IMR-90 (cell line): ENCODE results near the gene CD180. TPM values are rescaled to one million over a fixed set of nuclear protein-coding genes. Genes with fewer than 3 reads are reported as not detected.

ENCODE experiments used
- ATAC-seq: fragments of 200-7000 bp; cut with Tn5 transposase; 2 replicates; pipeline ENCODE4 v1.9.1; 2020; ENCODE audit warnings: low read depth, mild to moderate bottlenecking, moderate library complexity
- BruUV-seq: library from RNA; stranded (reverse); fragments of 400-500 nt; replicated peaks from 2 replicates; lab custom pipeline; 2021; lab: Mats Ljungman, UMichigan
- CTCF ChIA-PET: fragments of 300-600 bp; formaldehyde crosslinking; extraction: SDS; loops from one replicate; lab custom pipeline; 2021; ENCODE audit warnings: antibody characterized with exemption; lab: Yijun Ruan, JAX
- POLR2A ChIA-PET: fragments of 300-600 bp; sonication (Branson Sonifier 250); formaldehyde crosslinking; loops from one replicate; lab custom pipeline; 2022; ENCODE audit warnings: antibody characterized with exemption; ENCODE audit not compliant: unreplicated experiment; lab: Charles Lee
- DNase-seq: peaks from one replicate; pipeline ENCODE4 v3.0.0; 2013
- H2AFZ ChIP-seq: replicated peaks from 2 replicates; pipeline ENCODE3; 2013; ENCODE audit warnings: low read length, mild to moderate bottlenecking; ENCODE audit not compliant: poor library complexity
- H2AK5ac ChIP-seq: 2 replicates; pipeline ENCODE4 v1.6.1; 2013; ENCODE audit warnings: low read depth, low read length, inconsistent platforms
- H2AK9ac ChIP-seq: replicated peaks from 2 replicates; pipeline ENCODE3; 2013; ENCODE audit warnings: mild to moderate bottlenecking, low read depth, low read length, moderate library complexity; ENCODE audit not compliant: poor library complexity
- H2BK120ac ChIP-seq: 2 replicates; pipeline ENCODE4 v1.6.1; 2013; ENCODE audit warnings: low read depth, low read length, inconsistent platforms
- H2BK15ac ChIP-seq: 3 replicates; pipeline ENCODE4 v1.6.1; 2013; ENCODE audit warnings: low read depth, low read length, inconsistent platforms
- H2BK20ac ChIP-seq: 2 replicates; pipeline ENCODE4 v1.6.1; 2013; ENCODE audit warnings: low read depth, mild to moderate bottlenecking, inconsistent platforms, low read length, moderate library complexity
- H2BK5ac ChIP-seq: 2 replicates; pipeline ENCODE4 v1.6.1; 2013; ENCODE audit warnings: mild to moderate bottlenecking, low read depth, low read length, inconsistent platforms; ENCODE audit not compliant: poor library complexity, severe bottlenecking
- H3K14ac ChIP-seq: replicated peaks from 2 replicates; pipeline ENCODE4 v1.6.1; 2013; ENCODE audit warnings: low read depth, low read length, inconsistent platforms
- H3K18ac ChIP-seq: 2 replicates; pipeline ENCODE4 v1.6.1; 2013; ENCODE audit warnings: low read depth, low read length, control low read depth
- H3K23ac ChIP-seq: 2 replicates; pipeline ENCODE4 v1.6.1; 2013; ENCODE audit warnings: low read depth, low read length, inconsistent platforms
- H3K27ac ChIP-seq: 2 replicates; pipeline ENCODE4 v1.5.1; 2013; ENCODE audit warnings: mild to moderate bottlenecking, control low read depth, low read length; ENCODE audit not compliant: insufficient read depth
- H3K27me3 ChIP-seq: 2 replicates; pipeline ENCODE4 v1.6.1; 2013; ENCODE audit warnings: low read length; ENCODE audit not compliant: control insufficient read depth, insufficient read depth
- H3K36me3 ChIP-seq: 2 replicates; pipeline ENCODE4 v1.6.1; 2013; ENCODE audit warnings: low read length, mixed read lengths; ENCODE audit not compliant: control insufficient read depth, insufficient read depth
- H3K4ac ChIP-seq: 2 replicates; pipeline ENCODE4 v1.6.1; 2013; ENCODE audit warnings: low read depth, low read length, inconsistent platforms
- H3K4me1 ChIP-seq: 2 replicates; pipeline ENCODE4 v1.6.1; 2013; ENCODE audit warnings: low read length, mixed read lengths; ENCODE audit not compliant: control insufficient read depth, insufficient read depth
- H3K4me2 ChIP-seq: 2 replicates; pipeline ENCODE4 v1.6.1; 2013; ENCODE audit warnings: low read depth, mild to moderate bottlenecking, control low read depth, low read length, moderate library complexity
- H3K4me3 ChIP-seq: 2 replicates; pipeline ENCODE4 v1.5.1; 2013; ENCODE audit warnings: low read depth, mild to moderate bottlenecking, control low read depth, low read length, moderate library complexity; ENCODE audit not compliant: insufficient read depth
- H3K56ac ChIP-seq: 2 replicates; pipeline ENCODE4 v1.6.1; 2013; ENCODE audit warnings: low read length, inconsistent platforms; ENCODE audit not compliant: insufficient read depth; ENCODE audit errors: extremely low read depth
- H3K79me1 ChIP-seq, 2 experiments: 2 replicates each; pipeline ENCODE4 v1.6.1; 2013; ENCODE audit warnings: low read length in 2 of 2, inconsistent platforms in 1 of 2, low read depth in 1 of 2
- H3K9ac ChIP-seq: 2 replicates; pipeline ENCODE4 v1.6.1; 2013; ENCODE audit warnings: low read depth, low read length, control low read depth
- H3K9me1 ChIP-seq: 2 replicates; pipeline ENCODE4 v1.6.1; 2013; ENCODE audit warnings: low read length, inconsistent platforms; ENCODE audit not compliant: insufficient read depth
- H3K9me3 ChIP-seq: 2 replicates; pipeline ENCODE4 v1.6.1; 2013; ENCODE audit warnings: low read length; ENCODE audit not compliant: control insufficient read depth, insufficient read depth
- H4K20me1 ChIP-seq: 2 replicates; pipeline ENCODE4 v1.6.1; 2013; ENCODE audit warnings: low read length, inconsistent platforms; ENCODE audit not compliant: insufficient read depth
- H4K5ac ChIP-seq: 2 replicates; pipeline ENCODE4 v1.6.1; 2013; ENCODE audit warnings: mild to moderate bottlenecking, low read depth, low read length, control low read depth
- H4K8ac ChIP-seq, 2 experiments: 2 replicates each; pipeline ENCODE4 v1.6.1; 2013; ENCODE audit warnings: low read depth in 2 of 2, low read length in 2 of 2, control low read depth in 1 of 2, inconsistent platforms in 1 of 2
- H4K91ac ChIP-seq: 2 replicates; pipeline ENCODE4 v1.6.1; 2013; ENCODE audit warnings: low read depth, low read length, inconsistent platforms; ENCODE audit not compliant: insufficient read depth
- BHLHE40 ChIP-seq: fragments of 150-350 bp; IDR thresholded peaks from 2 replicates; pipeline ENCODE4 v1.6.1; 2016; ENCODE audit warnings: mild to moderate bottlenecking, low read depth, low read length
- CEBPB ChIP-seq: IDR thresholded peaks from 2 replicates; pipeline ENCODE4 v1.6.1; 2012; ENCODE audit warnings: low read depth, low read length, improper control_type of control experiment
- ELK1 ChIP-seq: fragments of 150-350 bp; IDR thresholded peaks from 2 replicates; pipeline ENCODE4 v1.6.1; 2016; ENCODE audit warnings: low read depth, mild to moderate bottlenecking, low read length, moderate library complexity, borderline replicate concordance
- FOS ChIP-seq: fragments of 150-350 bp; IDR thresholded peaks from 2 replicates; pipeline ENCODE4 v1.6.1; 2016; ENCODE audit warnings: low read depth, low read length
- MAZ ChIP-seq: IDR thresholded peaks from 2 replicates; pipeline ENCODE4 v1.6.1; 2012; ENCODE audit warnings: low read depth, mild to moderate bottlenecking, low read length, improper control_type of control experiment, moderate library complexity, borderline replicate concordance
- MXI1 ChIP-seq: IDR thresholded peaks from 2 replicates; pipeline ENCODE4 v1.6.1; 2012; ENCODE audit warnings: low read depth, mild to moderate bottlenecking, low read length, moderate library complexity, borderline replicate concordance
- NFE2L2 ChIP-seq: fragments of 150-350 bp; IDR thresholded peaks from 2 replicates; pipeline ENCODE4 v1.6.1; 2016; ENCODE audit warnings: low read depth, mild to moderate bottlenecking, low read length
- POLR2A ChIP-seq: IDR thresholded peaks from 2 replicates; pipeline ENCODE4 v1.6.1; 2012; ENCODE audit warnings: mild to moderate bottlenecking, low read depth, low read length
- RAD21 ChIP-seq: IDR thresholded peaks from 2 replicates; pipeline ENCODE4 v1.6.1; 2012; ENCODE audit warnings: low read length, improper control_type of control experiment
- RCOR1 ChIP-seq: IDR thresholded peaks from 2 replicates; pipeline ENCODE4 v1.6.1; 2012; ENCODE audit warnings: mild to moderate bottlenecking, low read length, improper control_type of control experiment; ENCODE audit not compliant: insufficient replicate concordance
- RFX5 ChIP-seq: IDR thresholded peaks from 2 replicates; pipeline ENCODE4 v1.8.0; 2012; ENCODE audit warnings: low read depth, mild to moderate bottlenecking, low read length, moderate library complexity
- SMC3 ChIP-seq: fragments of 150-350 bp; IDR thresholded peaks from 2 replicates; pipeline ENCODE4 v1.6.1; 2016; ENCODE audit warnings: low read depth, mild to moderate bottlenecking, antibody characterized with exemption, low read length, moderate library complexity
- USF2 ChIP-seq: fragments of 150-350 bp; IDR thresholded peaks from 2 replicates; pipeline ENCODE4 v1.6.1; 2017; ENCODE audit warnings: mild to moderate bottlenecking, antibody characterized with exemption, low read length, low read depth
- WGBS, 2 experiments: methylation state at CpG; one replicate each; pipeline versions ENCODE4 v1.1.5 to v1.1.7; 2013; ENCODE audit warnings: missing lambda C conversion rate in 2 of 2; ENCODE audit not compliant: insufficient read length in 1 of 2; ENCODE audit errors: extremely low coverage in 2 of 2; 5-methylcytosine and 5-hydroxymethylcytosine counted together
- dilution Hi-C: fragments of 300-500 bp; cut with HindIII; formaldehyde crosslinking; loops from one replicate; pipeline ENCODE4 v1.14.3; 2018; ENCODE audit warnings: low sequenced_read_pairs; ENCODE audit not compliant: unreplicated experiment
- in situ Hi-C: fragments of 300-500 bp; cut with MboI; formaldehyde crosslinking; loops from 3 replicates; pipeline ENCODE4 v1.14.3; 2019; ENCODE audit warnings: low sequenced_read_pairs, inconsistent platforms, mixed read lengths
- intact Hi-C: fragments of 100-400 bp; cut with micrococcal nuclease; formaldehyde crosslinking; loops from 2 replicates; pipeline ENCODE4 v1.10.0; 2022
- polyA plus RNA-seq, 3 experiments: library from polyadenylated mRNA; depleted of rRNA; stranded (reverse); fragments of >200 nt; gene quantifications; 2 replicates each; pipeline ENCODE4 v1.2.3, GENCODE V29; 2012; ENCODE audit warnings: low replicate concordance in 1 of 3
- total RNA-seq: library from RNA; depleted of rRNA; stranded (reverse); fragments of >200 nt; gene quantifications from 2 replicates; pipeline ENCODE4 v1.2.3, GENCODE V29; 2012
- TF ChIP-seq, protein P1 (sequence below): conservative IDR thresholded peaks from 2 replicates; pipeline ENCODE4 v1.5.1; 2012; ENCODE audit warnings: mild to moderate bottlenecking, low read depth, low read length, improper control_type of control experiment

Gene CD180
- total and polyA plus RNA-seq, 2 of the 4 experiments (the other 2 are of a cell fraction): not detected

- H2AK9ac ChIP-seq: no peak overlapping the region
- H3K4me3 ChIP-seq: no peak overlapping the region
- DNase-seq: no peak
- in situ Hi-C loops (loop anchor here (25.0 kb wide), 1 partner anchor 891 kb away; no protein-coding TSS in a partner anchor), dilution Hi-C loops (no loop called here), intact Hi-C loops (no loop called here)
- no TSS peak for BruUV-seq
- H2AK5ac ChIP-seq: no peak overlapping the region
- H3K27ac ChIP-seq: no peak overlapping the region
- no peak overlapping the region for H3K14ac ChIP-seq
- no peaks in the 10 kb centered on the region for H3K27me3 ChIP-seq
- H3K9me1 ChIP-seq: no peaks in the 10 kb centered on the region
- H2BK15ac ChIP-seq: no peak overlapping the region
- ATAC-seq: no peak
- no peak overlapping the region for H3K4ac ChIP-seq
- no peaks in the 10 kb centered on the region for H3K9me3 ChIP-seq
- no peak overlapping the region for H4K5ac ChIP-seq
- H3K79me1 ChIP-seq: no peaks in the 10 kb centered on the region
- no peak overlapping the region for H3K4me2 ChIP-seq
- no peak overlapping the region for H3K23ac ChIP-seq
- no peak overlapping the region for H2BK5ac ChIP-seq
- no peak overlapping the region for H2BK20ac ChIP-seq
- H3K18ac ChIP-seq: no peak overlapping the region
- H4K8ac ChIP-seq: no peak overlapping the region
- H3K56ac ChIP-seq: no peak overlapping the region
- ChIA-PET POLR2A (no interaction called here), CTCF (interaction anchor here (0.6 kb wide), 1 partner anchor 833 kb away, joined by 6 read pairs; no protein-coding TSS in a partner anchor)
- H3K9ac ChIP-seq: no peak overlapping the region
- no peak overlapping the region for H2AFZ ChIP-seq
- H3K4me1 ChIP-seq: peaks cover 2% of the 10 kb centered on the region; the same call in 1 of the 2 replicates
- no CpG with 5 or more reads among the region's 2 CpGs for WGBS, 2 experiments
- no peak overlapping the region for H4K91ac ChIP-seq
- no peak for TF ChIP-seq RFX5
- no peak for TF ChIP-seq RCOR1
- TF ChIP-seq POLR2A: no peak
- TF ChIP-seq MXI1: no peak
- TF ChIP-seq, protein P1, sequence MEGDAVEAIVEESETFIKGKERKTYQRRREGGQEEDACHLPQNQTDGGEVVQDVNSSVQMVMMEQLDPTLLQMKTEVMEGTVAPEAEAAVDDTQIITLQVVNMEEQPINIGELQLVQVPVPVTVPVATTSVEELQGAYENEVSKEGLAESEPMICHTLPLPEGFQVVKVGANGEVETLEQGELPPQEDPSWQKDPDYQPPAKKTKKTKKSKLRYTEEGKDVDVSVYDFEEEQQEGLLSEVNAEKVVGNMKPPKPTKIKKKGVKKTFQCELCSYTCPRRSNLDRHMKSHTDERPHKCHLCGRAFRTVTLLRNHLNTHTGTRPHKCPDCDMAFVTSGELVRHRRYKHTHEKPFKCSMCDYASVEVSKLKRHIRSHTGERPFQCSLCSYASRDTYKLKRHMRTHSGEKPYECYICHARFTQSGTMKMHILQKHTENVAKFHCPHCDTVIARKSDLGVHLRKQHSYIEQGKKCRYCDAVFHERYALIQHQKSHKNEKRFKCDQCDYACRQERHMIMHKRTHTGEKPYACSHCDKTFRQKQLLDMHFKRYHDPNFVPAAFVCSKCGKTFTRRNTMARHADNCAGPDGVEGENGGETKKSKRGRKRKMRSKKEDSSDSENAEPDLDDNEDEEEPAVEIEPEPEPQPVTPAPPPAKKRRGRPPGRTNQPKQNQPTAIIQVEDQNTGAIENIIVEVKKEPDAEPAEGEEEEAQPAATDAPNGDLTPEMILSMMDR: no peak
- TF ChIP-seq USF2: no peak
- no peak for TF ChIP-seq CEBPB
- no peak for TF ChIP-seq NFE2L2
- TF ChIP-seq FOS: no peak
- TF ChIP-seq RAD21: no peak
- TF ChIP-seq MAZ: no peak
- TF ChIP-seq SMC3: no peak
- no peak for TF ChIP-seq BHLHE40
- TF ChIP-seq ELK1: no peak
- no peaks in the 10 kb centered on the region for H4K20me1 ChIP-seq
- H2BK120ac ChIP-seq: no peak overlapping the region
- H3K36me3 ChIP-seq: no peaks in the 10 kb centered on the region
These were observed 7.1 kb upstream of the CD180 start for GRCh38 chr5:67203701-67204074.
